Activated T-helper 17 cell treated with anti-CD3 and anti-CD28 coated beads, Interleukin-2, amount 50 U/mL, for 72 hours (primary cell): Measurements from ENCODE around the gene CCR6. TPM values are rescaled to one million over a fixed set of nuclear protein-coding genes. Genes with fewer than 3 reads are reported as not detected.

Experiments
- ATAC-seq: fragments of 150-1000 bp; cut with Tn5 transposase; replicated peaks from 2 replicates; pipeline ENCODE4 v1.10.0; 2021; ENCODE audit warnings: mild to moderate bottlenecking, moderate library complexity
- H3K27ac Mint-ChIP-seq: one replicate; pipeline ENCODE4 v1.8.0; 2022; ENCODE audit warnings: mixed read lengths
- H3K27me3 Mint-ChIP-seq: one replicate; pipeline ENCODE4 v1.8.0; 2022; ENCODE audit warnings: mixed read lengths
- H3K36me3 Mint-ChIP-seq: one replicate; pipeline ENCODE4 v1.8.0; 2022; ENCODE audit warnings: low read depth, mild to moderate bottlenecking, mixed read lengths
- H3K4me1 Mint-ChIP-seq: one replicate; pipeline ENCODE4 v1.8.0; 2022; ENCODE audit warnings: mixed read lengths
- H3K4me3 Mint-ChIP-seq: one replicate; pipeline ENCODE4 v1.8.0; 2022; ENCODE audit warnings: mild to moderate bottlenecking, mixed read lengths
- H3K9me3 Mint-ChIP-seq: one replicate; pipeline ENCODE4 v1.8.0; 2022; ENCODE audit warnings: mixed read lengths
- total RNA-seq, 2 donors: library from RNA; stranded (reverse); gene quantifications; one replicate each; pipeline ENCODE4 v1.2.3, GENCODE V29; 2022

Gene CCR6
- total RNA-seq, 2 donors from 2014 or later = 31.5 to 55.7 TPM

DNA sequence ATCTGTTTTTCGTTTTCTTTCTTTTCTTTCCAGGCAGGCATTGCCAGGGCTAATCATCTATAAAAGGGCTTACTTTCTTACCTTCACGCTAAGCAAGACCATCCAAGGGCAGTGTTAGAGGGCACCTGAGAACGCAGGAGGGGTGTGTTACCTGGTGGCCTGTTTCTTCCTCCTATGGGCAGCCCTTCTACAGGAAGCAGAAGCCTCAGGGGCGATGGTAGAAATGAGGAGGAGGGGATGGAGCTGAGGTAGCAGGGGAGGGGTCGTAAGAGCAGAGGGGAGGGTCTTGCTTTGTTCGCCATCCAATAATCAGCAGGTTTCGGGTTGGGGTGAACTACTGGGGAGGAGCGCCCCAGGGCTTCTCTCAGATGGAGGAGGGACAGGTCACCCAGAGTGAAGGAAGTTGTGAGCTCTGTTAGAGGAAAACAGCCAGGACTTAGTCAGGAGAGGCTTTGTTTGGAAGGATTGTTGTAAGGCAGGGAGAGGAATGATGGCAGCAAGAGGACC is 1.5 kb upstream of the CCR6 start:
- H3K4me1 Mint-ChIP-seq = peaks cover 65% of the 10 kb centered on the region
- no peak for ATAC-seq
- no peaks in the 10 kb centered on the region for H3K27me3 Mint-ChIP-seq
- H3K36me3 Mint-ChIP-seq = peaks cover 97% of the 10 kb centered on the region
- H3K4me3 Mint-ChIP-seq = peak overlapping the region; percentile 92
- H3K27ac Mint-ChIP-seq = peak overlapping the region; percentile 82
- H3K9me3 Mint-ChIP-seq = no peaks in the 10 kb centered on the region

GRCh38 chr6:167122041-167122826 is 662 bp upstream of the CCR6 start:
- H3K9me3 Mint-ChIP-seq = no peaks in the 10 kb centered on the region
- no peaks in the 10 kb centered on the region for H3K27me3 Mint-ChIP-seq
- H3K27ac Mint-ChIP-seq = peak overlapping the region; percentile 82
- H3K4me3 Mint-ChIP-seq = peak overlapping the region; percentile 92
- H3K4me1 Mint-ChIP-seq = peaks cover 67% of the 10 kb centered on the region
- ATAC-seq = peak; percentile 51
- peaks cover 98% of the 10 kb centered on the region for H3K36me3 Mint-ChIP-seq

DNA sequence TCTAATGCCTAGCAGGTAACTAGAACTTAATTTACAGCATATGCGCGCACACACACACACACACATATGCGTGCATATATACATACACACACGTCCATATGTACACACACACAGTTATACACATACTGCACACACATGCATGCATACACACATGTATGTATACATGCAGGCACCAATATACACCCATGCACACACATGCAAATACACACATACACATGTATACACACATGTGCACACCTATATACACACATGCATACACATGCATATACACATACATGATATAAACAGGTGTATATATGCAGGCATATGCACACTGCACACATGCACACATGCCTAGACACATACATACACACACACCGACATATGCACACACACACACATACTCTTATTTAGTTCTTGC is 1.9 kb downstream of the CCR6 start:
- H3K36me3 Mint-ChIP-seq = peaks cover 98% of the 10 kb centered on the region
- no peak for ATAC-seq
- H3K27ac Mint-ChIP-seq = no peak overlapping the region
- no peaks in the 10 kb centered on the region for H3K9me3 Mint-ChIP-seq
- peaks cover 64% of the 10 kb centered on the region for H3K4me1 Mint-ChIP-seq
- no peaks in the 10 kb centered on the region for H3K27me3 Mint-ChIP-seq
- peak overlapping the region; percentile 92 for H3K4me3 Mint-ChIP-seq

DNA sequence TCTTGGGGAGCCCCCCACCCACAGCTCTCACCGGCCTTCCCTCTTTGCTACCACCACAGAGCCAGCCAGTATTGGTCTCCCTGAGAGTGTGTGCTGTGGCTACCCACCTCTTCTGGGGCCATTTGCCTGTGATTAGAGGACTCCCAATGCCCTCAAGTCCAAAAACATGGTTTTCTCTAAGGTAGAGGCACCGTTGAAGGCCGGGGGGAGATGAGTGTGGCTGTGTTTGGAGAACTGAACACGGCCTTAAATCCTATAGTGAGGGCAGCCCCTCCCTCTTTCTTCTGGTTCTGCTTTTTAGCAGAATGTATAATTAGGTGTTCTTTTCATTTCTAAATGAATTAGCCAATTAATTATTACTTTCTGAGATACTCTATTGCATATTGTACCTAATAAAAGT is 2.5 kb downstream of the CCR6 start:
- H3K27me3 Mint-ChIP-seq = no peaks in the 10 kb centered on the region
- H3K36me3 Mint-ChIP-seq = peaks cover 99% of the 10 kb centered on the region
- H3K9me3 Mint-ChIP-seq = no peaks in the 10 kb centered on the region
- no peak overlapping the region for H3K27ac Mint-ChIP-seq
- no peak for ATAC-seq
- no peak overlapping the region for H3K4me3 Mint-ChIP-seq
- H3K4me1 Mint-ChIP-seq = peaks cover 70% of the 10 kb centered on the region

DNA sequence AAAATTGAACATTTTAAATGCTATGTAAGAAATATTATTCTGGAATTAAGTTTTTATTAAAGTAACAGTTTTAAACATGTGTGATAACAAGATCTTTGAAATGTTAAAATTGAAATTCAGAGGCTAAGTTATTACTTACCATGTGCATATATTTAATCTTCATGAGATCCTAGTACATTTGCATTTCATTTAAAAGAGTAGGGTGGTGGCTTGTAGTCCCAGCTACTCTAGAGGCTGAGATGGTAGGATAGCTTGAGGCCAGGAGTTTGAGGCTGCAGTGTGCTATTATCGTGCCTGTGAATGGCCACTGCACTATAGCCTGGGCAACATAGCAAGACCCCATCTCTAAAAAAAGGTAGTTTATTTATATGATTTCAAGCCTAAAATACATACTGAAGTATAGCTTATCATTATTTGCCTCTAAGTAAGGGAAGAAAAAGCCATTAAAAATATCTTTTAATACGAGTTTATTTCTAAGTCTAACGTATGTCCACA is 3.0 kb downstream of the CCR6 start:
- Mint-ChIP-seq H3K27me3 (no peaks in the 10 kb centered on the region), H3K4me3 (peak overlapping the region; percentile 62), H3K4me1 (peaks cover 67% of the 10 kb centered on the region), H3K9me3 (no peaks in the 10 kb centered on the region), H3K27ac (no peak overlapping the region), H3K36me3 (peaks cover 99% of the 10 kb centered on the region)
- no peak for ATAC-seq

DNA sequence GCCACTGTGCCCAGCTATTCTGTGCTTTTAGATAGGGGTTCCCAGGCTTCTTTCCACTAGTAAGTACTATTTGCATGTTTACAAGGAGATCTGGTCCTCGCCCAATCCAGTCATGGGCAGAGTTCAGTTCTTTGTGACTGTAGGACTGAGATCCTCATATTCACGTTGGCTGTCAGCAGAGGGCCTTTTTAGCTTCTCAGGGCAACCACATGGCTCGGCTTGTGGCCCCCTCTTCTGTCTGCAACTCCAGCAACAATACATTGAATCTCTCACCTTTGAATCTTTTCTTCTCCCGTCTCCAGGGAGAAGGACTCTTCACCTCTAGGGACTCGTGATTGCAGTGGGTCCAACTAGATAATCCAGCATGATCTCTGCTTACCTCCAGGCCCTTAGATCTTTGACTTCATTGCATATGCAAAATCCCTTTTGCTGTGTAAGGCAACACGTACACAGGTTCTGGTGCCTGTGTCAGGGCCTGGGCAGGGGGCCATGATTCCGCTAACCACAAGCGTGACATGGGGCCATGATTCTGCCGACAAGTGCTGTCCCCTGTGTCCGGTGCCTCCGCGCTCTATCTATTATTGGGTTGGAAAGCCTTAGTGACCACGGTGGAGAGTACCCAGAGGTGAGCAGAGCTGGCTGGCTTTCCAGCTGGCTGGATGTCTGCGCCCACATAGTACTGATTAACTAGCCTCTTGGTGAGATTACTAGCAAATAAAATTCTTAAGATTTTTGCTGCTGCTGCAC is 5.1 kb downstream of the CCR6 start:
- Mint-ChIP-seq H3K27ac (peak overlapping the region; percentile 68), H3K9me3 (no peaks in the 10 kb centered on the region), H3K4me1 (peaks cover 64% of the 10 kb centered on the region), H3K27me3 (no peaks in the 10 kb centered on the region), H3K36me3 (peaks cover 99% of the 10 kb centered on the region), H3K4me3 (peak overlapping the region; percentile 81)
- ATAC-seq = no peak

DNA sequence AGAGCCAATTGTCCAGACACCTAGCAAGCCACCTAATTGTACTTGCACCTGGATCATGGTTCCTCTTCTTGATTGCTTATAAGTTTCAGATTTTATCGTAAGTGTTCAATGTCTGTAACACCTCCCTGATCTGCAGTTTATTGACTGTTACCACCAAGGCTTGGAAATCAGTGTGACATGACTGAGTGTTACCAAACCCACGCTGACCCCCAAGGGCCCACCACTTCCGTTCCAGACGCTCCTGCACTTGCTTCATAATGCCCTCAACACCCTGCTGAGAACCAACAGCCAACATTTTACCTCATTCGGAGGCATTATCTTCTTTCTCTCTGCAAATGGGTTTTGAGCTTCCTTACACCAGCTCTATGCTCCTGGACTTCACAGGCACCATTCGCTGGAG is 6.3 kb downstream of the CCR6 start:
- peaks cover 98% of the 10 kb centered on the region for H3K36me3 Mint-ChIP-seq
- no peaks in the 10 kb centered on the region for H3K9me3 Mint-ChIP-seq
- peak; percentile 23 for ATAC-seq
- peak overlapping the region; percentile 94 for H3K27ac Mint-ChIP-seq
- no peaks in the 10 kb centered on the region for H3K27me3 Mint-ChIP-seq
- peaks cover 64% of the 10 kb centered on the region for H3K4me1 Mint-ChIP-seq
- H3K4me3 Mint-ChIP-seq = peak overlapping the region; percentile 81

- ATAC-seq = peak; percentile 55
- peaks cover 66% of the 10 kb centered on the region for H3K4me1 Mint-ChIP-seq
- H3K27ac Mint-ChIP-seq = peak overlapping the region; percentile 94
- peak overlapping the region; percentile 81 for H3K4me3 Mint-ChIP-seq
- peaks cover 98% of the 10 kb centered on the region for H3K36me3 Mint-ChIP-seq
- no peaks in the 10 kb centered on the region for H3K9me3 Mint-ChIP-seq
- H3K27me3 Mint-ChIP-seq = no peaks in the 10 kb centered on the region
Observed at GRCh38 chr6:167129562-167129961, 6.7 kb downstream of the CCR6 start.

GRCh38 chr6:167130008-167130677 is 7.2 kb downstream of the CCR6 start:
- peak; percentile 53 for ATAC-seq
- Mint-ChIP-seq H3K4me3 (peak overlapping the region; percentile 81), H3K27ac (peak overlapping the region; percentile 94), H3K9me3 (no peaks in the 10 kb centered on the region), H3K36me3 (peaks cover 98% of the 10 kb centered on the region), H3K4me1 (peaks cover 63% of the 10 kb centered on the region), H3K27me3 (no peaks in the 10 kb centered on the region)

GRCh38 chr6:167130712-167131684 is 8.1 kb downstream of the CCR6 start:
- Mint-ChIP-seq H3K9me3 (no peaks in the 10 kb centered on the region), H3K27me3 (no peaks in the 10 kb centered on the region), H3K4me3 (peak overlapping the region; percentile 81), H3K36me3 (peaks cover 99% of the 10 kb centered on the region), H3K27ac (peak overlapping the region; percentile 94), H3K4me1 (peaks cover 69% of the 10 kb centered on the region)
- ATAC-seq = peak; percentile 73

- no peak for ATAC-seq
- H3K4me1 Mint-ChIP-seq = peaks cover 62% of the 10 kb centered on the region
- H3K9me3 Mint-ChIP-seq = no peaks in the 10 kb centered on the region
- H3K36me3 Mint-ChIP-seq = peaks cover 97% of the 10 kb centered on the region
- peak overlapping the region; percentile 73 for H3K27ac Mint-ChIP-seq
- no peaks in the 10 kb centered on the region for H3K27me3 Mint-ChIP-seq
- peak overlapping the region; percentile 36 for H3K4me3 Mint-ChIP-seq
Observed at GRCh38 chr6:167134448-167135328, 11.8 kb downstream of the CCR6 start.

DNA sequence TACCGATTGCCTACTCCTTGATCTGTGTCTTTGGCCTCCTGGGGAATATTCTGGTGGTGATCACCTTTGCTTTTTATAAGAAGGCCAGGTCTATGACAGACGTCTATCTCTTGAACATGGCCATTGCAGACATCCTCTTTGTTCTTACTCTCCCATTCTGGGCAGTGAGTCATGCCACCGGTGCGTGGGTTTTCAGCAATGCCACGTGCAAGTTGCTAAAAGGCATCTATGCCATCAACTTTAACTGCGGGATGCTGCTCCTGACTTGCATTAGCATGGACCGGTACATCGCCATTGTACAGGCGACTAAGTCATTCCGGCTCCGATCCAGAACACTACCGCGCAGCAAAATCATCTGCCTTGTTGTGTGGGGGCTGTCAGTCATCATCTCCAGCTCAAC is 13.5 kb downstream of the CCR6 start:
- Mint-ChIP-seq H3K9me3 (no peaks in the 10 kb centered on the region), H3K4me1 (peaks cover 59% of the 10 kb centered on the region)
- ATAC-seq = peak; percentile 64

GRCh38 chr6:167137081-167137480 is 14.2 kb downstream of the CCR6 start:
- H3K4me1 Mint-ChIP-seq = peaks cover 55% of the 10 kb centered on the region
- no peak for ATAC-seq
- peak overlapping the region; percentile 22 for H3K4me3 Mint-ChIP-seq
- peaks cover 91% of the 10 kb centered on the region for H3K36me3 Mint-ChIP-seq
- no peaks in the 10 kb centered on the region for H3K9me3 Mint-ChIP-seq
- H3K27ac Mint-ChIP-seq = peak overlapping the region; percentile 73
- no peaks in the 10 kb centered on the region for H3K27me3 Mint-ChIP-seq

More for the DNA sequence above, 13.5 kb downstream of the CCR6 start:
- no peaks in the 10 kb centered on the region for H3K27me3 Mint-ChIP-seq
- H3K4me3 Mint-ChIP-seq = peak overlapping the region; percentile 61
- H3K36me3 Mint-ChIP-seq = peaks cover 96% of the 10 kb centered on the region
- H3K27ac Mint-ChIP-seq = peak overlapping the region; percentile 73
